T-helper 1 cell treated with Interleukin-12 subunit alpha and Interleukin-12 subunit beta and Interleukin-4 antibody, amounts not matched to agents 30 μg/mL and 1 μg/mL, for 36 hours (primary cell): Measurements from ENCODE around the gene MTA2.
"Not testable (repeated sequence)": the region's sequence is repeated elsewhere in the genome, so short reads cannot be mapped to it uniquely, and the experiment has no call there.

Experiments used
- H3K27ac Mint-ChIP-seq: one replicate; pipeline ENCODE4 v1.8.0; 2021; ENCODE audit warnings: mild to moderate bottlenecking, mixed read lengths
- H3K27me3 Mint-ChIP-seq: one replicate; pipeline ENCODE4 v1.8.0; 2021; ENCODE audit warnings: low read depth, mixed read lengths
- H3K36me3 Mint-ChIP-seq: one replicate; pipeline ENCODE4 v1.8.0; 2021; ENCODE audit warnings: low read depth, mixed read lengths
- H3K4me1 Mint-ChIP-seq: one replicate; pipeline ENCODE4 v1.8.0; 2021; ENCODE audit warnings: low read depth, mixed read lengths
- H3K4me3 Mint-ChIP-seq: one replicate; pipeline ENCODE4 v1.8.0; 2021; ENCODE audit warnings: mild to moderate bottlenecking, moderate library complexity, mixed read lengths
- H3K9me3 Mint-ChIP-seq: one replicate; pipeline ENCODE4 v1.8.0; 2021; ENCODE audit warnings: mixed read lengths

MTA2 gene

GRCh38 chr11:62555464-62556107 lies 46.1 kb downstream of the MTA2 start:
- Mint-ChIP-seq H3K4me3 (peak overlapping the region; percentile 83), H3K27me3 (no peaks in the 10 kb centered on the region), H3K4me1 (peaks cover 82% of the 10 kb centered on the region), H3K27ac (peak overlapping the region; percentile 99), H3K36me3 (peaks cover 23% of the 10 kb centered on the region), H3K9me3 (no peaks in the 10 kb centered on the region)

- H3K9me3 Mint-ChIP-seq: no peaks in the 10 kb centered on the region
- H3K36me3 Mint-ChIP-seq: peaks cover 13% of the 10 kb centered on the region
- H3K4me3 Mint-ChIP-seq: peak overlapping the region; percentile 50
These were observed 47.1 kb downstream of the MTA2 start for GRCh38 chr11:62554387-62555167.

GRCh38 chr11:62553839-62554361 lies 47.8 kb downstream of the MTA2 start:
- H3K4me1 Mint-ChIP-seq: peaks cover 69% of the 10 kb centered on the region
- peaks cover 9% of the 10 kb centered on the region for H3K27me3 Mint-ChIP-seq
- H3K36me3 Mint-ChIP-seq: peaks cover 7% of the 10 kb centered on the region
- H3K9me3 Mint-ChIP-seq: no peaks in the 10 kb centered on the region
- peak overlapping the region; percentile 99 for H3K27ac Mint-ChIP-seq
- peak overlapping the region; percentile 50 for H3K4me3 Mint-ChIP-seq

More at GRCh38 chr11:62554387-62555167, 47.1 kb downstream of the MTA2 start:
- H3K27ac Mint-ChIP-seq: peak overlapping the region; percentile 99
- H3K4me1 Mint-ChIP-seq: peaks cover 76% of the 10 kb centered on the region
- H3K27me3 Mint-ChIP-seq: peaks cover 9% of the 10 kb centered on the region

GRCh38 chr11:62553080-62553838 lies 48.4 kb downstream of the MTA2 start:
- peaks cover 3% of the 10 kb centered on the region for H3K36me3 Mint-ChIP-seq
- H3K4me1 Mint-ChIP-seq: peaks cover 69% of the 10 kb centered on the region
- H3K9me3 Mint-ChIP-seq: no peaks in the 10 kb centered on the region
- peak overlapping the region; percentile 70 for H3K4me3 Mint-ChIP-seq
- H3K27ac Mint-ChIP-seq: peak overlapping the region; percentile 96
- peaks cover 12% of the 10 kb centered on the region for H3K27me3 Mint-ChIP-seq

GRCh38 chr11:62552485-62553079 lies 49.1 kb downstream of the MTA2 start:
- Mint-ChIP-seq H3K4me3 (peak overlapping the region; percentile 70), H3K9me3 (no peaks in the 10 kb centered on the region), H3K36me3 (peaks cover 1% of the 10 kb centered on the region), H3K27ac (peak overlapping the region; percentile 96), H3K27me3 (peaks cover 17% of the 10 kb centered on the region), H3K4me1 (peaks cover 75% of the 10 kb centered on the region)

- Mint-ChIP-seq H3K4me1 (peaks cover 58% of the 10 kb centered on the region), H3K27me3 (peaks cover 17% of the 10 kb centered on the region), H3K27ac (peak overlapping the region; percentile 96)
- not testable (repeated sequence) for H3K4me3 Mint-ChIP-seq, H3K9me3 Mint-ChIP-seq, H3K36me3 Mint-ChIP-seq
These were observed 51.2 kb downstream of the MTA2 start for GRCh38 chr11:62550478-62550877.

GRCh38 chr11:62548545-62549335 lies 52.9 kb downstream of the MTA2 start:
- peaks cover 17% of the 10 kb centered on the region for H3K27me3 Mint-ChIP-seq
- H3K4me1 Mint-ChIP-seq: peaks cover 50% of the 10 kb centered on the region
- peak overlapping the region; percentile 37 for H3K4me3 Mint-ChIP-seq
- H3K36me3 Mint-ChIP-seq: peaks cover 11% of the 10 kb centered on the region
- H3K9me3 Mint-ChIP-seq: no peaks in the 10 kb centered on the region
- peak overlapping the region; percentile 41 for H3K27ac Mint-ChIP-seq

GRCh38 chr11:62547691-62548281 lies 53.9 kb downstream of the MTA2 start:
- Mint-ChIP-seq H3K27ac (peak overlapping the region; percentile 76), H3K9me3 (no peaks in the 10 kb centered on the region)

GRCh38 chr11:62546929-62547625 lies 54.6 kb downstream of the MTA2 start:
- Mint-ChIP-seq H3K4me3 (peak overlapping the region; percentile 71), H3K36me3 (peaks cover 13% of the 10 kb centered on the region), H3K27me3 (peaks cover 17% of the 10 kb centered on the region), H3K27ac (peak overlapping the region; percentile 76), H3K4me1 (peaks cover 50% of the 10 kb centered on the region), H3K9me3 (no peaks in the 10 kb centered on the region)

More at GRCh38 chr11:62547691-62548281, 53.9 kb downstream of the MTA2 start:
- peak overlapping the region; percentile 71 for H3K4me3 Mint-ChIP-seq
- H3K4me1 Mint-ChIP-seq: peaks cover 50% of the 10 kb centered on the region
- peaks cover 17% of the 10 kb centered on the region for H3K27me3 Mint-ChIP-seq
- H3K36me3 Mint-ChIP-seq: peaks cover 13% of the 10 kb centered on the region

GRCh38 chr11:62546244-62546928 lies 55.3 kb downstream of the MTA2 start, which contains the start of gene AHNAK:
AHNAK (minus strand) TSS chr11:62546806; CDS start chr11:62536098, 10,708 bp downstream.
- no peaks in the 10 kb centered on the region for H3K9me3 Mint-ChIP-seq
- peaks cover 17% of the 10 kb centered on the region for H3K27me3 Mint-ChIP-seq
- peaks cover 50% of the 10 kb centered on the region for H3K4me1 Mint-ChIP-seq
- H3K27ac Mint-ChIP-seq: peak within 1 kb of the TSS; percentile 76
- peak within 1 kb of the TSS; percentile 96 for H3K4me3 Mint-ChIP-seq
- H3K36me3 Mint-ChIP-seq: peaks cover 16% of the 10 kb centered on the region

- H3K27ac Mint-ChIP-seq: peak overlapping the region; percentile 89
- H3K4me1 Mint-ChIP-seq: peaks cover 50% of the 10 kb centered on the region
- peaks cover 17% of the 10 kb centered on the region for H3K27me3 Mint-ChIP-seq
- H3K36me3 Mint-ChIP-seq: peaks cover 16% of the 10 kb centered on the region
- H3K4me3 Mint-ChIP-seq: peak overlapping the region; percentile 96
- no peaks in the 10 kb centered on the region for H3K9me3 Mint-ChIP-seq
These were observed 56.0 kb downstream of the MTA2 start for GRCh38 chr11:62545437-62546243.
